DND-41 (cell line): ENCODE data around the gene CDK3.

Experiments used
- ATAC-seq: fragments of 200-7000 bp; cut with Tn5 transposase; 3 replicates; pipeline ENCODE4 v1.9.1; 2021; ENCODE audit warnings: low read depth; ENCODE audit not compliant: insufficient read depth
- DNase-seq: peaks from one replicate; pipeline ENCODE4 v3.0.0-alpha.2; 2020
- H2AFZ ChIP-seq: 2 replicates; pipeline ENCODE4 v1.6.0; 2012; ENCODE audit warnings: low read depth, low read length
- H3K27ac ChIP-seq: 2 replicates; pipeline ENCODE4 v1.5.1; 2012; ENCODE audit warnings: low read length, inconsistent platforms
- H3K27me3 ChIP-seq: fragments of 200-600 bp; sonication (generic); 2 replicates; pipeline ENCODE4 v1.6.0; 2012; ENCODE audit warnings: low read length, mild to moderate bottlenecking, inconsistent platforms; ENCODE audit not compliant: insufficient read depth, poor library complexity
- H3K36me3 ChIP-seq: 2 replicates; pipeline ENCODE4 v1.5.1; 2012; ENCODE audit warnings: low read length, inconsistent platforms; ENCODE audit not compliant: insufficient read depth
- H3K4me1 ChIP-seq: 2 replicates; pipeline ENCODE4 v1.5.1; 2012; ENCODE audit warnings: mild to moderate bottlenecking, low read length; ENCODE audit not compliant: insufficient read depth
- H3K4me2 ChIP-seq: 2 replicates; pipeline ENCODE4 v1.6.0; 2012; ENCODE audit warnings: mild to moderate bottlenecking, moderate library complexity, low read length, inconsistent platforms; ENCODE audit not compliant: insufficient read depth
- H3K4me3 ChIP-seq, 2 experiments: fragments of 200-600 bp in 1 of 2; shearing (Covaris generic) in 1 of 2; 2 replicates each; pipeline ENCODE4 v1.5.1; 2012 to 2016; ENCODE audit warnings: inconsistent platforms in 2 of 2, low read length in 2 of 2, mild to moderate bottlenecking in 2 of 2, low read depth in 1 of 2, moderate library complexity in 1 of 2
- H3K79me2 ChIP-seq: 2 replicates; pipeline ENCODE4 v1.6.0; 2012; ENCODE audit warnings: low read length, inconsistent platforms; ENCODE audit not compliant: insufficient read depth
- H3K9ac ChIP-seq: 2 replicates; pipeline ENCODE4 v1.6.0; 2012; ENCODE audit warnings: low read depth, mild to moderate bottlenecking, inconsistent platforms, low read length, moderate library complexity
- H3K9me3 ChIP-seq: 2 replicates; pipeline ENCODE4 v1.5.1; 2012; ENCODE audit warnings: low read length, moderate library complexity, mild to moderate bottlenecking, inconsistent platforms; ENCODE audit not compliant: insufficient read depth, severe bottlenecking
- H4K20me1 ChIP-seq: 2 replicates; pipeline ENCODE4 v1.6.0; 2012; ENCODE audit warnings: low read length; ENCODE audit not compliant: insufficient read depth
- CTCF ChIP-seq: IDR thresholded peaks from 2 replicates; pipeline ENCODE4 v1.5.1; 2012; ENCODE audit warnings: borderline replicate concordance, low read length, moderate library complexity, mild to moderate bottlenecking; ENCODE audit not compliant: poor library complexity, severe bottlenecking; ENCODE audit errors: extremely low read depth
- EZH2 ChIP-seq: IDR thresholded peaks from 3 replicates; pipeline ENCODE4 v1.6.1; 2012; ENCODE audit warnings: borderline replicate concordance, low read depth, mild to moderate bottlenecking, moderate library complexity, low read length, inconsistent platforms; ENCODE audit not compliant: severe bottlenecking

The CDK3 gene

GRCh38 chr17:76046064-76046463 is 45.4 kb downstream of the CDK3 start:
- DNase-seq: no peak
- H4K20me1 ChIP-seq: no peaks in the 10 kb centered on the region
- no peak overlapping the region for H3K4me2 ChIP-seq
- no peak for ATAC-seq
- TF ChIP-seq CTCF: no peak
- TF ChIP-seq EZH2: no peak
- H3K9ac ChIP-seq: no peak overlapping the region
- no peaks in the 10 kb centered on the region for H3K9me3 ChIP-seq
- peaks cover 96% of the 10 kb centered on the region for H3K36me3 ChIP-seq
- no peak overlapping the region for H3K27ac ChIP-seq
- no peaks in the 10 kb centered on the region for H3K4me1 ChIP-seq
- H3K4me3 ChIP-seq: no peak overlapping the region
- H3K27me3 ChIP-seq: no peaks in the 10 kb centered on the region
- no peaks in the 10 kb centered on the region; the same call in 1 of the 2 replicates for H3K79me2 ChIP-seq
- no peak overlapping the region for H2AFZ ChIP-seq

- Histone ChIP-seq H3K27ac (no peak overlapping the region), H3K4me3 (no peak overlapping the region), H3K4me2 (no peak overlapping the region), H3K4me1 (no peaks in the 10 kb centered on the region), H4K20me1 (no peaks in the 10 kb centered on the region), H3K79me2 (peaks cover 7% of the 10 kb centered on the region), H3K27me3 (no peaks in the 10 kb centered on the region), H3K36me3 (peaks cover 95% of the 10 kb centered on the region), H3K9me3 (no peaks in the 10 kb centered on the region), H3K9ac (no peak overlapping the region), H2AFZ (no peak overlapping the region)
- TF ChIP-seq CTCF: no peak
- TF ChIP-seq EZH2: no peak
- DNase-seq: no peak
- ATAC-seq: no peak
Measured at GRCh38 chr17:76048025-76048605, 47.5 kb downstream of the CDK3 start.

- no peak overlapping the region for H3K27ac ChIP-seq
- H3K9me3 ChIP-seq: no peaks in the 10 kb centered on the region
- TF ChIP-seq EZH2 (no peak), CTCF (no peak)
- H3K4me2 ChIP-seq: no peak overlapping the region
- no peak for ATAC-seq
- H4K20me1 ChIP-seq: no peaks in the 10 kb centered on the region
- H3K9ac ChIP-seq: no peak overlapping the region
- no peaks in the 10 kb centered on the region for H3K27me3 ChIP-seq
- DNase-seq: no peak
- no peak overlapping the region for H2AFZ ChIP-seq
- no peak overlapping the region for H3K4me3 ChIP-seq
- H3K36me3 ChIP-seq: peaks cover 93% of the 10 kb centered on the region
- no peaks in the 10 kb centered on the region for H3K4me1 ChIP-seq
- H3K79me2 ChIP-seq: peaks cover 9% of the 10 kb centered on the region
Measured at GRCh38 chr17:76048711-76049110, 48.1 kb downstream of the CDK3 start.

- DNase-seq (no peak), ATAC-seq (no peak)
- Histone ChIP-seq H3K9me3 (no peaks in the 10 kb centered on the region), H4K20me1 (no peaks in the 10 kb centered on the region), H3K9ac (no peak overlapping the region), H3K36me3 (peaks cover 88% of the 10 kb centered on the region), H2AFZ (no peak overlapping the region), H3K4me1 (no peaks in the 10 kb centered on the region), H3K27ac (no peak overlapping the region), H3K27me3 (no peaks in the 10 kb centered on the region), H3K4me3 (no peak overlapping the region), H3K4me2 (no peak overlapping the region), H3K79me2 (peaks cover 9% of the 10 kb centered on the region)
- no peak for TF ChIP-seq EZH2
- no peak for TF ChIP-seq CTCF
Measured at GRCh38 chr17:76049239-76049638, 48.6 kb downstream of the CDK3 start.
